ENCODE data around the gene MAMDC2.

GRCh38 chr9:70011366-70011765, 32.3 kb upstream of the MAMDC2 start:
- TF ChIP-seq CTCF (IDR thresholded peaks at IDR 0.05), result no peak
- no peak for TF ChIP-seq POLR2A (IDR thresholded peaks at IDR 0.05)

All from ovary (tissue), 3 donors.